M059J (cell line): ENCODE measurements around the gene GALNT14. TPM values are rescaled to one million over a fixed set of nuclear protein-coding genes. Genes with fewer than 3 reads are reported as not detected.

Source experiments
- DNase-seq: peaks from one replicate; pipeline ENCODE4 v3.0.0-alpha.2; 2012; ENCODE audit warnings: low read depth
- total RNA-seq: library from RNA; depleted of rRNA; stranded (reverse); fragments of >200 nt; shearing (Covaris generic); gene quantifications from 2 replicates; pipeline ENCODE4 v1.2.3, GENCODE V29; 2014

The GALNT14 gene
- total RNA-seq, 1 experiment from 2014 or later: 0.20 TPM

GRCh38 chr2:31087491-31087890 lies 50.7 kb downstream of the GALNT14 start:
- no peak for DNase-seq

- DNase-seq: no peak
Observed at GRCh38 chr2:31086590-31086989, 51.6 kb downstream of the GALNT14 start.

GRCh38 chr2:31083234-31083993 lies 54.8 kb downstream of the GALNT14 start:
- DNase-seq: no peak

- no peak for DNase-seq
Observed at GRCh38 chr2:31082002-31082401, 56.2 kb downstream of the GALNT14 start.

GRCh38 chr2:31081492-31081891 lies 56.7 kb downstream of the GALNT14 start:
- no peak for DNase-seq

GRCh38 chr2:31080361-31080760 lies 57.9 kb downstream of the GALNT14 start:
- no peak for DNase-seq

- DNase-seq: no peak
Observed at GRCh38 chr2:31079665-31080064, 58.6 kb downstream of the GALNT14 start.

GRCh38 chr2:31078579-31079105 lies 59.6 kb downstream of the GALNT14 start:
- DNase-seq: no peak

- DNase-seq: no peak
Observed at GRCh38 chr2:31078011-31078410, 60.2 kb downstream of the GALNT14 start.

GRCh38 chr2:31075941-31076590 lies 62.2 kb downstream of the GALNT14 start:
- DNase-seq: peak; percentile 8

- DNase-seq: no peak
Observed at GRCh38 chr2:31075431-31075830, 62.8 kb downstream of the GALNT14 start.

GRCh38 chr2:31071741-31072140 lies 66.5 kb downstream of the GALNT14 start:
- DNase-seq: no peak

- peak; percentile 28 for DNase-seq
Observed at GRCh38 chr2:31070339-31071125, 67.7 kb downstream of the GALNT14 start.

GRCh38 chr2:31069643-31070325 lies 68.5 kb downstream of the GALNT14 start:
- no peak for DNase-seq

GRCh38 chr2:31067259-31067658 lies 71.0 kb downstream of the GALNT14 start:
- DNase-seq: no peak

GRCh38 chr2:31066551-31066950 lies 71.7 kb downstream of the GALNT14 start:
- no peak for DNase-seq

GRCh38 chr2:31066086-31066485 lies 72.2 kb downstream of the GALNT14 start:
- DNase-seq: no peak

GRCh38 chr2:31065356-31065755 lies 72.9 kb downstream of the GALNT14 start:
- DNase-seq: no peak

- no peak for DNase-seq
Observed at GRCh38 chr2:31060397-31060796, 77.8 kb downstream of the GALNT14 start.

GRCh38 chr2:31058096-31059035 lies 79.9 kb downstream of the GALNT14 start:
- no peak for DNase-seq

- DNase-seq: no peak
Observed at GRCh38 chr2:31057691-31058090, 80.5 kb downstream of the GALNT14 start.
